PC-3 (cell line): ENCODE data around the gene PBX3. TPM values are rescaled to one million over a fixed set of nuclear protein-coding genes. Genes with fewer than 3 reads are reported as not detected.

Source experiments
- ATAC-seq: fragments of 200-7000 bp; cut with Tn5 transposase; 2 replicates; pipeline ENCODE4 v1.9.1; 2020; ENCODE audit warnings: mild to moderate bottlenecking, moderate library complexity
- BruUV-seq: library from RNA; stranded (reverse); fragments of 400-500 nt; replicated peaks from 2 replicates; lab custom pipeline; 2021; lab: Mats Ljungman, UMichigan
- CTCF ChIA-PET: fragments of 300-600 bp; sonication (Branson Sonifier 250); formaldehyde crosslinking; loops from one replicate; lab custom pipeline; 2022; ENCODE audit warnings: antibody characterized with exemption; lab: Charles Lee
- POLR2A ChIA-PET: fragments of 300-600 bp; sonication (Branson Sonifier 250); formaldehyde crosslinking; loops from one replicate; lab custom pipeline; 2022; ENCODE audit warnings: antibody characterized with exemption; ENCODE audit not compliant: unreplicated experiment; lab: Charles Lee
- DNase-seq: peaks from one replicate; pipeline ENCODE4 v3.0.0-alpha.2; 2015
- H2AFZ ChIP-seq: fragments of 300-600 bp; sonication (generic); 2 replicates; pipeline ENCODE4 v1.6.0; 2016; ENCODE audit warnings: antibody characterized with exemption, low read length
- H3F3A ChIP-seq: fragments of 300-600 bp; sonication (generic); one replicate; pipeline ENCODE4 v1.6.0; 2017; ENCODE audit warnings: antibody characterized with exemption, low read length, control low read depth, mild to moderate bottlenecking; ENCODE audit not compliant: unreplicated experiment
- H3K27ac ChIP-seq: fragments of 300-600 bp; sonication (generic); 2 replicates; pipeline ENCODE4 v1.5.1; 2016; ENCODE audit warnings: mild to moderate bottlenecking, low read length
- H3K27me3 ChIP-seq: fragments of 300-600 bp; sonication (generic); 2 replicates; pipeline ENCODE4 v1.6.1; 2016; ENCODE audit warnings: low read length, mixed read lengths
- H3K36me3 ChIP-seq: fragments of 300-600 bp; sonication (generic); 2 replicates; pipeline ENCODE4 v1.6.1; 2016; ENCODE audit warnings: low read depth, mixed run types, low read length, mixed read lengths
- H3K4me1 ChIP-seq: fragments of 300-600 bp; sonication (generic); 2 replicates; pipeline ENCODE4 v1.5.1; 2016; ENCODE audit warnings: low read length; ENCODE audit not compliant: insufficient read depth
- H3K4me2 ChIP-seq: fragments of 300-600 bp; sonication (generic); 2 replicates; pipeline ENCODE4 v1.6.0; 2016; ENCODE audit warnings: low read length
- H3K4me3 ChIP-seq: fragments of 300-600 bp; sonication (generic); 2 replicates; pipeline ENCODE4 v1.5.1; 2016; ENCODE audit warnings: mild to moderate bottlenecking, low read length, mixed read lengths
- H3K79me2 ChIP-seq: fragments of 300-600 bp; sonication (generic); 2 replicates; pipeline ENCODE4 v1.6.1; 2017; ENCODE audit warnings: low read length, mixed read lengths
- H3K9ac ChIP-seq: fragments of 300-600 bp; sonication (generic); 2 replicates; pipeline ENCODE4 v1.6.0; 2016; ENCODE audit warnings: mild to moderate bottlenecking, low read length
- H3K9me2 ChIP-seq: fragments of 300-600 bp; sonication (generic); replicated peaks from 2 replicates; pipeline ENCODE4 v1.6.1; 2016; ENCODE audit warnings: mixed run types, low read length, mixed read lengths
- H3K9me3 ChIP-seq: fragments of 300-600 bp; sonication (generic); 2 replicates; pipeline ENCODE4 v1.6.1; 2016; ENCODE audit warnings: low read length, mixed read lengths
- H4K20me1 ChIP-seq: fragments of 300-600 bp; sonication (generic); 2 replicates; pipeline ENCODE4 v1.6.1; 2016; ENCODE audit warnings: low read length, mixed read lengths
- CTCF ChIP-seq: fragments of 300-600 bp; sonication (generic); conservative IDR thresholded peaks from 2 replicates; pipeline ENCODE4 v1.5.1; 2017; ENCODE audit warnings: antibody characterized with exemption, low read depth, mild to moderate bottlenecking, low read length
- EZH2 ChIP-seq: fragments of 300-600 bp; sonication (generic); IDR thresholded peaks from one replicate; pipeline ENCODE4 v1.6.1; 2017; ENCODE audit warnings: antibody characterized with exemption, mild to moderate bottlenecking, low read length; ENCODE audit not compliant: unreplicated experiment
- EZH2phosphoT487 ChIP-seq: fragments of 300-600 bp; sonication (generic); IDR thresholded peaks from 2 replicates; pipeline ENCODE4 v1.6.1; 2018; ENCODE audit warnings: mild to moderate bottlenecking, antibody characterized with exemption, low read length, borderline replicate concordance
- intact Hi-C: fragments of 100-400 bp; cut with micrococcal nuclease; formaldehyde crosslinking; loops from 2 replicates; pipeline ENCODE4 v1.9.0; 2023
- total RNA-seq: library from RNA; depleted of rRNA; stranded (reverse); fragments of >200 nt; gene quantifications from 2 replicates; pipeline ENCODE4 v1.2.3, GENCODE V29; 2014

PBX3 gene
- total RNA-seq, 1 experiment from 2014 or later, result 35.5 TPM

GRCh38 chr9:125963932-125964331 lies 216.8 kb downstream of the PBX3 start:
- BruUV-seq, result no TSS peak
- TF ChIP-seq EZH2 (no peak), CTCF (no peak), EZH2phosphoT487 (no peak)
- ChIA-PET POLR2A (no interaction called here), CTCF (no interaction called here)
- intact Hi-C loops, result no loop called here
- Histone ChIP-seq H3K36me3 (no peaks in the 10 kb centered on the region), H3K4me3 (no peak overlapping the region), H3K9me3 (no peaks in the 10 kb centered on the region), H3K4me2 (no peak overlapping the region), H3F3A (no peaks in the 10 kb centered on the region), H2AFZ (no peak overlapping the region), H3K9ac (no peak overlapping the region), H4K20me1 (no peaks in the 10 kb centered on the region), H3K79me2 (no peaks in the 10 kb centered on the region), H3K27ac (no peak overlapping the region), H3K4me1 (no peaks in the 10 kb centered on the region), H3K27me3 (no peaks in the 10 kb centered on the region), H3K9me2 (no peaks in the 10 kb centered on the region)
- no peak for DNase-seq
- no peak for ATAC-seq

- DNase-seq (no peak), ATAC-seq (no peak)
- Histone ChIP-seq H3K4me1 (no peaks in the 10 kb centered on the region), H3K4me3 (no peak overlapping the region), H3K9me2 (no peaks in the 10 kb centered on the region), H2AFZ (no peak overlapping the region), H4K20me1 (no peaks in the 10 kb centered on the region), H3K27me3 (no peaks in the 10 kb centered on the region), H3K79me2 (no peaks in the 10 kb centered on the region), H3K27ac (no peak overlapping the region), H3F3A (no peaks in the 10 kb centered on the region), H3K36me3 (no peaks in the 10 kb centered on the region), H3K9ac (no peak overlapping the region), H3K4me2 (no peak overlapping the region), H3K9me3 (no peaks in the 10 kb centered on the region)
- TF ChIP-seq EZH2phosphoT487 (no peak), CTCF (no peak), EZH2 (no peak)
- ChIA-PET POLR2A (no interaction called here), CTCF (no interaction called here)
- no TSS peak for BruUV-seq
- intact Hi-C loops, result no loop called here
These were observed 217.6 kb downstream of the PBX3 start for GRCh38 chr9:125964702-125965225.

- BruUV-seq, result no TSS peak
- Histone ChIP-seq H3K9ac (no peak overlapping the region), H2AFZ (no peak overlapping the region), H3K9me2 (no peaks in the 10 kb centered on the region), H3K27me3 (no peaks in the 10 kb centered on the region), H3K9me3 (no peaks in the 10 kb centered on the region), H3K4me3 (no peak overlapping the region), H4K20me1 (no peaks in the 10 kb centered on the region), H3K36me3 (no peaks in the 10 kb centered on the region), H3F3A (no peaks in the 10 kb centered on the region), H3K4me2 (no peak overlapping the region), H3K27ac (no peak overlapping the region), H3K79me2 (no peaks in the 10 kb centered on the region), H3K4me1 (no peaks in the 10 kb centered on the region)
- ChIA-PET POLR2A (no interaction called here), CTCF (no interaction called here)
- DNase-seq (no peak), ATAC-seq (no peak)
- no peak for TF ChIP-seq CTCF
- no peak for TF ChIP-seq EZH2phosphoT487
- no peak for TF ChIP-seq EZH2
- intact Hi-C loops, result no loop called here
These were observed 218.3 kb downstream of the PBX3 start for GRCh38 chr9:125965477-125965876.
